Diencephalon (tissue), 1 donor: ENCODE results near the gene SLC48A1. TPM values are rescaled to one million over a fixed set of nuclear protein-coding genes. Genes with fewer than 3 reads are reported as not detected.

Experiments used
- total RNA-seq: library from RNA; depleted of rRNA; stranded (reverse); fragments of >200 nt; gene quantifications from one replicate; pipeline ENCODE4 v1.2.3, GENCODE V29; 2014

The SLC48A1 gene
- total RNA-seq, result 21.0 TPM

GRCh38 chr12:47773062-47773857, at the start of gene SLC48A1:
Gene SLC48A1 (plus strand): TSS chr12:47773238. CDS start chr12:47773305, 67 bp downstream.

GRCh38 chr12:47725091-47725772, 47.8 kb upstream of the SLC48A1 start, which contains the start of gene ENDOU:
Gene ENDOU (minus strand): TSS chr12:47725490. CDS start chr12:47725413, 77 bp downstream.

GRCh38 chr12:47758834-47759690, 14.0 kb upstream of the SLC48A1 start, which contains the start of gene RAPGEF3:
Gene RAPGEF3 (minus strand): TSS chr12:47758880. CDS start chr12:47758556, 324 bp downstream.

GRCh38 chr12:47819896-47820630, 47.0 kb downstream of the SLC48A1 start, which contains the start of gene HDAC7:
Gene HDAC7 (minus strand): TSS chr12:47819903. CDS start chr12:47819785, 118 bp downstream.

Other genes with a start within 250 kb of the SLC48A1 start
- 36.7 TPM for gene RPAP3, start 67.2 kb upstream of the SLC48A1 start, total RNA-seq
- gene ENDOU, start 47.7 kb upstream of the SLC48A1 start, total RNA-seq, result not detected
- 16.6 TPM for gene RAPGEF3, start 14.4 kb upstream of the SLC48A1 start, total RNA-seq
- 6.5 TPM for gene HDAC7, start 46.7 kb downstream of the SLC48A1 start, total RNA-seq
- 0.23 TPM for gene VDR, start 131.8 kb downstream of the SLC48A1 start, total RNA-seq
- 92.5 TPM for gene TMEM106C, start 190.4 kb downstream of the SLC48A1 start, total RNA-seq
- gene COL2A1, start 231.2 kb downstream of the SLC48A1 start, total RNA-seq, result 2.5 TPM